KOPT-K1 (cell line): ENCODE results near the gene SLMAP.
"Not testable (repeated sequence)": the region's sequence is repeated elsewhere in the genome, so short reads cannot be mapped to it uniquely, and the experiment has no call there.

Experiments used
- H3K27ac ChIP-seq: fragments of 200-600 bp; sonication (generic); 2 replicates; pipeline ENCODE4 v1.5.1; 2016; ENCODE audit warnings: antibody characterized with exemption, mild to moderate bottlenecking, low read depth, low read length; ENCODE audit not compliant: poor library complexity, severe bottlenecking
- H3K36me3 ChIP-seq: fragments of 200-600 bp; sonication (generic); 2 replicates; pipeline ENCODE4 v1.5.1; 2017; ENCODE audit warnings: antibody characterized with exemption, mild to moderate bottlenecking, low read length, moderate library complexity; ENCODE audit not compliant: insufficient read depth
- H3K9me3 ChIP-seq: fragments of 200-600 bp; sonication (generic); 2 replicates; pipeline ENCODE4 v1.5.1; 2017; ENCODE audit warnings: antibody characterized with exemption, low read length, mild to moderate bottlenecking; ENCODE audit not compliant: insufficient read depth, poor library complexity, severe bottlenecking

Gene SLMAP

GRCh38 chr3:57852896-57853295 is 96.8 kb downstream of the SLMAP start:
- peaks cover 23% of the 10 kb centered on the region for H3K36me3 ChIP-seq
- no peak overlapping the region for H3K27ac ChIP-seq
- H3K9me3 ChIP-seq = no peaks in the 10 kb centered on the region

- Histone ChIP-seq H3K36me3 (peaks cover 35% of the 10 kb centered on the region), H3K27ac (no peak overlapping the region), H3K9me3 (no peaks in the 10 kb centered on the region)
Measured at GRCh38 chr3:57855281-57855680, 99.2 kb downstream of the SLMAP start.

- Histone ChIP-seq H3K36me3 (peaks cover 34% of the 10 kb centered on the region), H3K27ac (no peak overlapping the region), H3K9me3 (no peaks in the 10 kb centered on the region)
Measured at GRCh38 chr3:57855943-57856342, 99.8 kb downstream of the SLMAP start.

- Histone ChIP-seq H3K36me3 (peaks cover 41% of the 10 kb centered on the region), H3K9me3 (no peaks in the 10 kb centered on the region), H3K27ac (no peak overlapping the region)
Measured at GRCh38 chr3:57856675-57857074, 100.6 kb downstream of the SLMAP start.

GRCh38 chr3:57862894-57863293 is 106.8 kb downstream of the SLMAP start:
- Histone ChIP-seq H3K36me3 (peaks cover 68% of the 10 kb centered on the region), H3K27ac (no peak overlapping the region)

GRCh38 chr3:57863380-57863779 is 107.3 kb downstream of the SLMAP start:
- H3K27ac ChIP-seq = no peak overlapping the region
- no peaks in the 10 kb centered on the region for H3K9me3 ChIP-seq
- H3K36me3 ChIP-seq = peaks cover 63% of the 10 kb centered on the region

More at GRCh38 chr3:57862894-57863293, 106.8 kb downstream of the SLMAP start:
- H3K9me3 ChIP-seq = no peaks in the 10 kb centered on the region

GRCh38 chr3:57864853-57865252 is 108.7 kb downstream of the SLMAP start:
- H3K27ac ChIP-seq = no peak overlapping the region
- peaks cover 53% of the 10 kb centered on the region for H3K36me3 ChIP-seq
- H3K9me3 ChIP-seq = no peaks in the 10 kb centered on the region

GRCh38 chr3:57869110-57869509 is 113.0 kb downstream of the SLMAP start:
- peaks cover 46% of the 10 kb centered on the region for H3K36me3 ChIP-seq
- not testable (repeated sequence) for H3K9me3 ChIP-seq, H3K27ac ChIP-seq

- Histone ChIP-seq H3K36me3 (peaks cover 25% of the 10 kb centered on the region), H3K9me3 (no peaks in the 10 kb centered on the region), H3K27ac (no peak overlapping the region)
Measured at GRCh38 chr3:57872606-57873005, 116.5 kb downstream of the SLMAP start.

GRCh38 chr3:57876632-57877031 is 120.5 kb downstream of the SLMAP start:
- Histone ChIP-seq H3K9me3 (no peaks in the 10 kb centered on the region), H3K36me3 (peaks cover 17% of the 10 kb centered on the region), H3K27ac (no peak overlapping the region)

GRCh38 chr3:57877116-57877515 is 121.0 kb downstream of the SLMAP start:
- H3K36me3 ChIP-seq = peaks cover 13% of the 10 kb centered on the region
- H3K27ac ChIP-seq = no peak overlapping the region
- H3K9me3 ChIP-seq = no peaks in the 10 kb centered on the region

- not testable (repeated sequence) for H3K27ac ChIP-seq, H3K9me3 ChIP-seq
- H3K36me3 ChIP-seq = peaks cover 26% of the 10 kb centered on the region
Measured at GRCh38 chr3:57884436-57884835, 128.3 kb downstream of the SLMAP start.

- H3K36me3 ChIP-seq = peaks cover 19% of the 10 kb centered on the region
- no peak overlapping the region for H3K27ac ChIP-seq
- no peaks in the 10 kb centered on the region for H3K9me3 ChIP-seq
Measured at GRCh38 chr3:57889807-57890206, 133.7 kb downstream of the SLMAP start.

GRCh38 chr3:57890874-57891273 is 134.8 kb downstream of the SLMAP start:
- no peak overlapping the region for H3K27ac ChIP-seq

GRCh38 chr3:57892423-57892822 is 136.3 kb downstream of the SLMAP start:
- no peaks in the 10 kb centered on the region for H3K9me3 ChIP-seq
- peaks cover 19% of the 10 kb centered on the region; the same call in 1 of the 2 replicates for H3K36me3 ChIP-seq

More at GRCh38 chr3:57890874-57891273, 134.8 kb downstream of the SLMAP start:
- peaks cover 13% of the 10 kb centered on the region for H3K36me3 ChIP-seq
- H3K9me3 ChIP-seq = no peaks in the 10 kb centered on the region

GRCh38 chr3:57893156-57893555 is 137.0 kb downstream of the SLMAP start:
- H3K36me3 ChIP-seq = peaks cover 19% of the 10 kb centered on the region; the same call in 1 of the 2 replicates
- H3K9me3 ChIP-seq = no peaks in the 10 kb centered on the region
- H3K27ac ChIP-seq = no peak overlapping the region

More at GRCh38 chr3:57892423-57892822, 136.3 kb downstream of the SLMAP start:
- no peak overlapping the region for H3K27ac ChIP-seq
